ENCODE results near the gene SEMA6B. TPM values are rescaled to one million over a fixed set of nuclear protein-coding genes. Genes with fewer than 3 reads are reported as not detected.

SEMA6B gene
- total RNA-seq, 1 donor from 2014 or later: not detected

- H3K4me3 ChIP-seq (ENCODE audit: low read depth, low read length): no peak overlapping the region
- DNase-seq (ENCODE audit: low read depth): no peak
- no peak for TF ChIP-seq CTCF (conservative IDR thresholded peaks at IDR 0.05; ENCODE audit: low read depth, low read length)
Measured at GRCh38 chr19:4538601-4538954, 20.9 kb downstream of the SEMA6B start.

GRCh38 chr19:4537953-4538600, 21.4 kb downstream of the SEMA6B start:
- no peak for DNase-seq (ENCODE audit: low read depth)
- no peak overlapping the region for H3K4me3 ChIP-seq (ENCODE audit: low read depth, low read length)
- TF ChIP-seq CTCF (conservative IDR thresholded peaks at IDR 0.05; ENCODE audit: low read depth, low read length): no peak

GRCh38 chr19:4536798-4537197, 22.7 kb downstream of the SEMA6B start:
- TF ChIP-seq CTCF (conservative IDR thresholded peaks at IDR 0.05; ENCODE audit: low read depth, low read length): no peak
- no peak for DNase-seq (ENCODE audit: low read depth)
- H3K4me3 ChIP-seq (ENCODE audit: low read depth, low read length): no peak overlapping the region

- peak within 1 kb of the TSS; percentile 45 for H3K4me3 ChIP-seq (ENCODE audit: low read depth, low read length)
- TF ChIP-seq CTCF (conservative IDR thresholded peaks at IDR 0.05; ENCODE audit: low read depth, low read length): peak; percentile 11
- no peak for DNase-seq (ENCODE audit: low read depth)
Measured at GRCh38 chr19:4534836-4535658, 24.4 kb downstream of the SEMA6B start, which contains the start of gene PLIN5. Gene PLIN5 (minus strand): TSS chr19:4535224. CDS start chr19:4534074, 1,150 bp downstream.

GRCh38 chr19:4533835-4534424, 25.6 kb downstream of the SEMA6B start:
- DNase-seq (ENCODE audit: low read depth): no peak
- no peak overlapping the region for H3K4me3 ChIP-seq (ENCODE audit: low read depth, low read length)
- no peak for TF ChIP-seq CTCF (conservative IDR thresholded peaks at IDR 0.05; ENCODE audit: low read depth, low read length)

GRCh38 chr19:4533334-4533733, 26.1 kb downstream of the SEMA6B start:
- TF ChIP-seq CTCF (conservative IDR thresholded peaks at IDR 0.05; ENCODE audit: low read depth, low read length): no peak
- no peak overlapping the region for H3K4me3 ChIP-seq (ENCODE audit: low read depth, low read length)
- no peak for DNase-seq (ENCODE audit: low read depth)
